AG04450 (cell line): Measurements from ENCODE around the gene RMDN3. TPM values are rescaled to one million over a fixed set of nuclear protein-coding genes. Genes with fewer than 3 reads are reported as not detected.
A peak's percentile ranks its signal among the peaks of the same experiment; 100 is the strongest.

Experiments
- CTCF ChIA-PET: fragments of 300-600, 350-600 bp; formaldehyde crosslinking; extraction: SDS; loops from one replicate; lab custom pipeline; 2022; ENCODE audit warnings: antibody characterized with exemption, inconsistent platforms; lab: Charles Lee
- POLR2A ChIA-PET: fragments of 350-600 bp; formaldehyde crosslinking; extraction: SDS; loops from one replicate; lab custom pipeline; 2021; ENCODE audit warnings: antibody characterized with exemption, inconsistent platforms; lab: Yijun Ruan, JAX
- DNase-seq: peaks from one replicate; pipeline ENCODE4 v3.0.0-alpha.2; 2011; ENCODE audit warnings: low read depth, low spot score
- H3K27ac ChIP-seq: one replicate; pipeline ENCODE4 v1.5.1; 2012; ENCODE audit warnings: low read depth, low read length, control low read depth
- H3K27me3 ChIP-seq: one replicate; pipeline ENCODE4 v1.6.0; 2012; ENCODE audit warnings: low read length; ENCODE audit not compliant: control insufficient read depth, insufficient read depth
- H3K4me3 ChIP-seq: 2 replicates; pipeline ENCODE4 v1.5.1; 2011; ENCODE audit warnings: mild to moderate bottlenecking, low read depth, low read length, control low read depth
- H3K9me3 ChIP-seq: 2 replicates; pipeline ENCODE4 v1.5.1; 2012; ENCODE audit warnings: low read length; ENCODE audit not compliant: control insufficient read depth, insufficient read depth
- CTCF ChIP-seq: IDR thresholded peaks from 2 replicates; pipeline ENCODE4 v1.5.1; 2011; ENCODE audit warnings: low read depth, low read length, control low read depth, inconsistent platforms
- polyA plus RNA-seq: library from polyadenylated mRNA; depleted of rRNA; stranded (reverse); fragments of >200 nt; gene quantifications from 2 replicates; pipeline ENCODE4 v1.2.3, GENCODE V29; 2011

Gene RMDN3
- polyA plus RNA-seq, 1 experiment = 19.5 TPM

GRCh38 chr15:40785164-40785563 lies 30.1 kb upstream of the RMDN3 start:
- H3K27me3 ChIP-seq = no peaks in the 10 kb centered on the region
- no peak for TF ChIP-seq CTCF
- ChIA-PET POLR2A (no interaction called here), CTCF (interaction anchor here (0.8 to 1.8 kb wide), 4 partner anchors 8 to 110 kb away, joined by 3 to 8 read pairs (median 3); partner anchors contain the start of gene VPS18)
- H3K4me3 ChIP-seq = no peak overlapping the region
- DNase-seq = no peak
- no peak overlapping the region for H3K27ac ChIP-seq
- no peaks in the 10 kb centered on the region for H3K9me3 ChIP-seq

- Histone ChIP-seq H3K27ac (no peak overlapping the region), H3K9me3 (no peaks in the 10 kb centered on the region), H3K4me3 (no peak overlapping the region), H3K27me3 (no peaks in the 10 kb centered on the region)
- POLR2A ChIA-PET = no interaction called here
- no peak for DNase-seq
- CTCF ChIA-PET = interaction anchor here (0.8 to 1.2 kb wide), 4 partner anchors 10 to 193 kb away, joined by 3 to 7 read pairs (median 4); partner anchors contain the start of gene C15orf62
- TF ChIP-seq CTCF = peak; percentile 42
These were observed 27.7 kb upstream of the RMDN3 start for GRCh38 chr15:40782609-40783227.

GRCh38 chr15:40776537-40777141 lies 21.6 kb upstream of the RMDN3 start:
- POLR2A ChIA-PET = no interaction called here

GRCh38 chr15:40775740-40776536 lies 20.9 kb upstream of the RMDN3 start:
- POLR2A ChIA-PET = no interaction called here
- H3K4me3 ChIP-seq = no peak overlapping the region
- CTCF ChIA-PET = interaction anchor here (1.0 kb wide), 2 partner anchors 9 to 186 kb away, joined by 3 to 7 read pairs; no protein-coding TSS in a partner anchor
- no peaks in the 10 kb centered on the region for H3K9me3 ChIP-seq
- H3K27me3 ChIP-seq = no peaks in the 10 kb centered on the region
- DNase-seq = no peak
- TF ChIP-seq CTCF = no peak
- no peak overlapping the region for H3K27ac ChIP-seq

More at GRCh38 chr15:40776537-40777141, 21.6 kb upstream of the RMDN3 start:
- no peak for DNase-seq
- H3K9me3 ChIP-seq = no peaks in the 10 kb centered on the region
- CTCF ChIA-PET = interaction anchor here (1.0 kb wide), 2 partner anchors 9 to 187 kb away, joined by 3 to 7 read pairs; no protein-coding TSS in a partner anchor
- no peaks in the 10 kb centered on the region for H3K27me3 ChIP-seq
- H3K4me3 ChIP-seq = no peak overlapping the region
- no peak for TF ChIP-seq CTCF
- no peak overlapping the region for H3K27ac ChIP-seq
